Measurements from ENCODE around the gene CRYGB.
"Not testable (repeated sequence)": the region's sequence is repeated elsewhere in the genome, so short reads cannot be mapped to it uniquely, and the experiment has no call there.

Gene CRYGB

GRCh38 chr2:208150094-208150493 lies 4.1 kb upstream of the CRYGB start:
- Histone ChIP-seq H3K36me3 (ENCODE audit: control insufficient read depth in 2 of 2, insufficient read depth in 2 of 2, low read length in 2 of 2) (no peaks in the 10 kb centered on the region), H3K9ac (ENCODE audit: low read depth in 1 of 2, low read length in 2 of 2) (no peak overlapping the region), H3K9me3 (ENCODE audit: control insufficient read depth in 2 of 2, low read length in 2 of 2) (no peaks in the 10 kb centered on the region), H3K4me1 (ENCODE audit: control insufficient read depth in 2 of 2, insufficient read depth in 2 of 2, low read length in 2 of 2) (no peaks in the 10 kb centered on the region), H3K4me3 (ENCODE audit: low read length in 2 of 2) (no peak overlapping the region), H3K27ac (ENCODE audit: low read depth in 2 of 2, low read length in 2 of 2) (no peak overlapping the region), H3K27me3 (ENCODE audit: control insufficient read depth in 2 of 2, insufficient read depth in 2 of 2, low read length in 2 of 2) (no peaks in the 10 kb centered on the region)

GRCh38 chr2:208148803-208149202 lies 2.8 kb upstream of the CRYGB start:
- no peaks in the 10 kb centered on the region for H3K9me3 ChIP-seq (ENCODE audit: control insufficient read depth in 2 of 2, low read length in 2 of 2)
- no peaks in the 10 kb centered on the region for H3K4me1 ChIP-seq (ENCODE audit: control insufficient read depth in 2 of 2, insufficient read depth in 2 of 2, low read length in 2 of 2)
- H3K27me3 ChIP-seq (ENCODE audit: control insufficient read depth in 2 of 2, insufficient read depth in 2 of 2, low read length in 2 of 2) = no peaks in the 10 kb centered on the region
- H3K9ac ChIP-seq (ENCODE audit: low read depth in 1 of 2, low read length in 2 of 2) = no peak overlapping the region
- H3K27ac ChIP-seq (ENCODE audit: low read depth in 2 of 2, low read length in 2 of 2) = no peak overlapping the region
- H3K36me3 ChIP-seq (ENCODE audit: control insufficient read depth in 2 of 2, insufficient read depth in 2 of 2, low read length in 2 of 2) = no peaks in the 10 kb centered on the region
- H3K4me3 ChIP-seq (ENCODE audit: low read length in 2 of 2) = no peak overlapping the region

- no peaks in the 10 kb centered on the region for H3K27me3 ChIP-seq (ENCODE audit: control insufficient read depth in 2 of 2, insufficient read depth in 2 of 2, low read length in 2 of 2)
- no peaks in the 10 kb centered on the region for H3K36me3 ChIP-seq (ENCODE audit: control insufficient read depth in 2 of 2, insufficient read depth in 2 of 2, low read length in 2 of 2)
- H3K4me3 ChIP-seq (ENCODE audit: low read length in 2 of 2) = no peak overlapping the region
- H3K9me3 ChIP-seq (ENCODE audit: control insufficient read depth in 2 of 2, low read length in 2 of 2) = no peaks in the 10 kb centered on the region
- no peak overlapping the region for H3K27ac ChIP-seq (ENCODE audit: low read depth in 2 of 2, low read length in 2 of 2)
- no peak overlapping the region for H3K9ac ChIP-seq (ENCODE audit: low read depth in 1 of 2, low read length in 2 of 2)
- H3K4me1 ChIP-seq (ENCODE audit: control insufficient read depth in 2 of 2, insufficient read depth in 2 of 2, low read length in 2 of 2) = no peaks in the 10 kb centered on the region
These were observed 1.8 kb upstream of the CRYGB start for GRCh38 chr2:208147759-208148158.

- no peak overlapping the region for H3K4me3 ChIP-seq (ENCODE audit: low read length in 2 of 2)
- H3K36me3 ChIP-seq (ENCODE audit: control insufficient read depth in 2 of 2, insufficient read depth in 2 of 2, low read length in 2 of 2) = no peaks in the 10 kb centered on the region
- no peak overlapping the region for H3K9ac ChIP-seq (ENCODE audit: low read depth in 1 of 2, low read length in 2 of 2)
- H3K27me3 ChIP-seq (ENCODE audit: control insufficient read depth in 2 of 2, insufficient read depth in 2 of 2, low read length in 2 of 2) = no peaks in the 10 kb centered on the region
- no peaks in the 10 kb centered on the region for H3K4me1 ChIP-seq (ENCODE audit: control insufficient read depth in 2 of 2, insufficient read depth in 2 of 2, low read length in 2 of 2)
- no peak overlapping the region for H3K27ac ChIP-seq (ENCODE audit: low read depth in 2 of 2, low read length in 2 of 2)
- H3K9me3 ChIP-seq (ENCODE audit: control insufficient read depth in 2 of 2, low read length in 2 of 2) = no peaks in the 10 kb centered on the region
These were observed 1.1 kb upstream of the CRYGB start for GRCh38 chr2:208147008-208147407.

GRCh38 chr2:208142925-208143799 lies 2.8 kb downstream of the CRYGB start:
- no peaks in the 10 kb centered on the region for H3K27me3 ChIP-seq (ENCODE audit: control insufficient read depth in 2 of 2, insufficient read depth in 2 of 2, low read length in 2 of 2)
- H3K27ac ChIP-seq (ENCODE audit: low read depth in 2 of 2, low read length in 2 of 2) = no peak overlapping the region
- H3K4me1 ChIP-seq (ENCODE audit: control insufficient read depth in 2 of 2, insufficient read depth in 2 of 2, low read length in 2 of 2) = no peaks in the 10 kb centered on the region
- no peak overlapping the region for H3K4me3 ChIP-seq (ENCODE audit: low read length in 2 of 2)
- no peaks in the 10 kb centered on the region for H3K9me3 ChIP-seq (ENCODE audit: control insufficient read depth in 2 of 2, low read length in 2 of 2)
- H3K9ac ChIP-seq (ENCODE audit: low read depth in 1 of 2, low read length in 2 of 2) = no peak overlapping the region
- no peaks in the 10 kb centered on the region for H3K36me3 ChIP-seq (ENCODE audit: control insufficient read depth in 2 of 2, insufficient read depth in 2 of 2, low read length in 2 of 2)

GRCh38 chr2:208142240-208142924 lies 3.6 kb downstream of the CRYGB start:
- Histone ChIP-seq H3K4me1 (ENCODE audit: control insufficient read depth in 2 of 2, insufficient read depth in 2 of 2, low read length in 2 of 2) (no peaks in the 10 kb centered on the region), H3K4me3 (ENCODE audit: low read length in 2 of 2) (no peak overlapping the region), H3K27me3 (ENCODE audit: control insufficient read depth in 2 of 2, insufficient read depth in 2 of 2, low read length in 2 of 2) (no peaks in the 10 kb centered on the region), H3K9ac (ENCODE audit: low read depth in 1 of 2, low read length in 2 of 2) (no peak overlapping the region), H3K27ac (ENCODE audit: low read depth in 2 of 2, low read length in 2 of 2) (no peak overlapping the region), H3K36me3 (ENCODE audit: control insufficient read depth in 2 of 2, insufficient read depth in 2 of 2, low read length in 2 of 2) (no peaks in the 10 kb centered on the region), H3K9me3 (ENCODE audit: control insufficient read depth in 2 of 2, low read length in 2 of 2) (no peaks in the 10 kb centered on the region)

GRCh38 chr2:208139447-208139846 lies 6.5 kb downstream of the CRYGB start:
- H3K27ac ChIP-seq (ENCODE audit: low read depth in 2 of 2, low read length in 2 of 2) = no peak overlapping the region
- no peak overlapping the region for H3K9ac ChIP-seq (ENCODE audit: low read depth in 1 of 2, low read length in 2 of 2)
- no peaks in the 10 kb centered on the region for H3K36me3 ChIP-seq (ENCODE audit: control insufficient read depth in 2 of 2, insufficient read depth in 2 of 2, low read length in 2 of 2)
- peaks cover 0 to 4% of the 10 kb centered on the region in 2 donors for H3K4me1 ChIP-seq (ENCODE audit: control insufficient read depth in 2 of 2, insufficient read depth in 2 of 2, low read length in 2 of 2)
- no peaks in the 10 kb centered on the region for H3K27me3 ChIP-seq (ENCODE audit: control insufficient read depth in 2 of 2, insufficient read depth in 2 of 2, low read length in 2 of 2)
- H3K4me3 ChIP-seq (ENCODE audit: low read length in 2 of 2) = no peak overlapping the region
- no peaks in the 10 kb centered on the region for H3K9me3 ChIP-seq (ENCODE audit: control insufficient read depth in 2 of 2, low read length in 2 of 2)

- H3K27me3 ChIP-seq (ENCODE audit: control insufficient read depth in 2 of 2, insufficient read depth in 2 of 2, low read length in 2 of 2); H3K36me3 ChIP-seq (ENCODE audit: control insufficient read depth in 2 of 2, insufficient read depth in 2 of 2, low read length in 2 of 2); H3K27ac ChIP-seq (ENCODE audit: low read depth in 2 of 2, low read length in 2 of 2); H3K4me1 ChIP-seq (ENCODE audit: control insufficient read depth in 2 of 2, insufficient read depth in 2 of 2, low read length in 2 of 2); H3K9me3 ChIP-seq (ENCODE audit: control insufficient read depth in 2 of 2, low read length in 2 of 2); H3K9ac ChIP-seq (ENCODE audit: low read depth in 1 of 2, low read length in 2 of 2); H3K4me3 ChIP-seq (ENCODE audit: low read length in 2 of 2): not testable (repeated sequence)
These were observed 7.6 kb downstream of the CRYGB start for GRCh38 chr2:208138334-208138733.

- Histone ChIP-seq H3K9ac (ENCODE audit: low read depth in 1 of 2, low read length in 2 of 2) (no peak overlapping the region), H3K9me3 (ENCODE audit: control insufficient read depth in 2 of 2, low read length in 2 of 2) (no peaks in the 10 kb centered on the region), H3K4me1 (ENCODE audit: control insufficient read depth in 2 of 2, insufficient read depth in 2 of 2, low read length in 2 of 2) (peaks cover 0 to 4% of the 10 kb centered on the region in 2 donors), H3K27me3 (ENCODE audit: control insufficient read depth in 2 of 2, insufficient read depth in 2 of 2, low read length in 2 of 2) (no peaks in the 10 kb centered on the region), H3K4me3 (ENCODE audit: low read length in 2 of 2) (no peak overlapping the region), H3K27ac (ENCODE audit: low read depth in 2 of 2, low read length in 2 of 2) (no peak overlapping the region), H3K36me3 (ENCODE audit: control insufficient read depth in 2 of 2, insufficient read depth in 2 of 2, low read length in 2 of 2) (no peaks in the 10 kb centered on the region)
These were observed 9.3 kb downstream of the CRYGB start for GRCh38 chr2:208136716-208137094.

- Histone ChIP-seq H3K4me3 (ENCODE audit: low read length in 2 of 2) (no peak overlapping the region), H3K27ac (ENCODE audit: low read depth in 2 of 2, low read length in 2 of 2) (no peak overlapping the region), H3K9ac (ENCODE audit: low read depth in 1 of 2, low read length in 2 of 2) (no peak overlapping the region), H3K9me3 (ENCODE audit: control insufficient read depth in 2 of 2, low read length in 2 of 2) (no peaks in the 10 kb centered on the region), H3K4me1 (ENCODE audit: control insufficient read depth in 2 of 2, insufficient read depth in 2 of 2, low read length in 2 of 2) (peaks cover 0 to 4% of the 10 kb centered on the region in 2 donors), H3K27me3 (ENCODE audit: control insufficient read depth in 2 of 2, insufficient read depth in 2 of 2, low read length in 2 of 2) (no peaks in the 10 kb centered on the region), H3K36me3 (ENCODE audit: control insufficient read depth in 2 of 2, insufficient read depth in 2 of 2, low read length in 2 of 2) (no peaks in the 10 kb centered on the region)
These were observed 9.9 kb downstream of the CRYGB start for GRCh38 chr2:208135794-208136715.
